Stimulated activated CD4-positive, alpha-beta T cell treated with anti-CD3 and anti-CD28 coated beads, Interleukin-2, amount 100 ng/mL, for 48 hours (primary cell): ENCODE results near the gene CLK2.
"Not testable (repeated sequence)": the region's sequence is repeated elsewhere in the genome, so short reads cannot be mapped to it uniquely, and the experiment has no call there.

Experiments used
- DNase-seq, 2 donors: peaks; one replicate each; pipeline ENCODE4 v3.0.0-alpha.2; 2020

The CLK2 gene

DNA sequence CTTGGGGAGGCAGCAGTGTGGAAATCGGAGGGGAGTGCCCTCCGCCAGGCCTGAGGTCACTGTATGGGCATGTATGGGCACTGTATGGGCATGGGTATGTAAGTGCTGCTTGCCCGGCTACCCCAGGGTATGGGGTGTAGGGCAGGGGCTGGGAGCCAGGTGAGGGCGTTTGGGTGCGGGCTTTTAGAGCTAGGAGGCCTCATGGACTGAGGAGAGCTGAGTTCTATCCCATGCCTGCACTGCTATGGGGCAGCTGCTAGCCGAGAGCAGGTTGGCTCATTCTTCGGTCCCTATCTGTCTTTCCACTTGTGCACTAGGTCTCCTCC, 22.6 kb upstream of the CLK2 start:
- no peak for DNase-seq

DNA sequence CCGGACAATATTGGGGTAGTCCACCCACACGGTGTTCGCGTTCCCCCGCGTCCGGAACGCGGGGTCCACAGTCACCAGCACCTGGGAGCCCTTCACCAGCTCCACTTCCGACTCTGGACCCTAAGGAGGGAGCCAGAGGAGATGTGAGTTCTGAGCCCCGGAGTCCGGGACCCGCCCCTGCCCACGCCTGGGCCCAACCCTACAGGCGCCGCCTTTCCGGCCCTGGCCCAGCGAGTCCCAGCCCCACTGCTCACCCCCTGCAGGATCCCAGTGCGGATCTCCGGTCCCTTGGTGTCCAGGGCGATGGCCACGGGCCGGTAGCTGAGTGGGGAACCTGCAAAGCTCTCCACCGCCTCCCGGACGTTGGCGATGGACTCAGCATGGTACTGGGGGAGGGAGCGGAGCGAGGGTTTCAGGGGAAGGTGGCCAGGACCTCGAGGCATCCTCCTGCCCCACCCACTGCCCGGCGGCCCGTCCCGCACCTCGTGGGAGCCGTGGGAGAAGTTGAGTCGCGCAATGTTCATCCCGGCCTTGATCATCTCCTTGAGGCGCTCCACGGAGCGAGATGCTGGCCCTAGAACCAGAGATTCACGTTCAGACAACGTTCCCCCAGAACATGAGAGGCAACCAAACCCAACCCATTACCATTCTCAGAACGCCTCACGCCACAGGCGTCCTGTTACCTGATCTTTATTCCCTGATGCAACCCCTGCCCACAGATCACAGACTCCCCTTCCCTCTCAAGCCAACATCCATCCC, 22.1 kb upstream of the CLK2 start:
- DNase-seq, result no peak

DNA sequence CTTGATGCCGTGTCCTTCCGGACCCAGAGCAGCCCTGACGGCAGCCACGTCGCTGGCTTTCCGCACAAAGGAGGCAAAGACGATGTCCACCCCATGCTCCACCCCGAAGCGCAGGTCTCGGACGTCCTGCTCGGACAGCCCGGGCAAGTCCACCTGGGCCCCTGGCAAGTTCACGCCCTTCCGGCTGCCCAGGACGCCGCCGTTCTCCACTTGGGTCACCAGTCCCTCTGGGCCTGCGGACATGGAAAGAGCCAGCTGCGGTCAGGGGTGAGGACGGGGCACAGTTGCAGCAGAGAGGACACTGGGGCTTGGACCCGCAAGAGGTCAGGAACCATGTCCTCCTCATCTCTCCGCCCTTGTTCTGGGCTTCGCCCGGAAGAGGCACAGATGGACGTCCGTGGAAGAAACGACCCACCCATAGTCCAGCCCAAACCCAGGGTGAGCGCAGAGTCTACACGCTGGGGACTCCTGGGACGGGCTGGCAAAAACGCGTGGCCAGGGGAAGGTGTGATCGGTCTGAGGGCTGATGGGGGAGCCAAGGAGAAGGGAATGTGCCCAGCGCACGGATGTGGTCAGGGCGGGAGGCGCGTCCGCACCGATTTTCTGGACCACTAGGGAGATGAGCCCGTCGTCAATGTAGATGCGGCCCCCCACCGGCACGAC, 21.3 kb upstream of the CLK2 start:
- no peak for DNase-seq

DNA sequence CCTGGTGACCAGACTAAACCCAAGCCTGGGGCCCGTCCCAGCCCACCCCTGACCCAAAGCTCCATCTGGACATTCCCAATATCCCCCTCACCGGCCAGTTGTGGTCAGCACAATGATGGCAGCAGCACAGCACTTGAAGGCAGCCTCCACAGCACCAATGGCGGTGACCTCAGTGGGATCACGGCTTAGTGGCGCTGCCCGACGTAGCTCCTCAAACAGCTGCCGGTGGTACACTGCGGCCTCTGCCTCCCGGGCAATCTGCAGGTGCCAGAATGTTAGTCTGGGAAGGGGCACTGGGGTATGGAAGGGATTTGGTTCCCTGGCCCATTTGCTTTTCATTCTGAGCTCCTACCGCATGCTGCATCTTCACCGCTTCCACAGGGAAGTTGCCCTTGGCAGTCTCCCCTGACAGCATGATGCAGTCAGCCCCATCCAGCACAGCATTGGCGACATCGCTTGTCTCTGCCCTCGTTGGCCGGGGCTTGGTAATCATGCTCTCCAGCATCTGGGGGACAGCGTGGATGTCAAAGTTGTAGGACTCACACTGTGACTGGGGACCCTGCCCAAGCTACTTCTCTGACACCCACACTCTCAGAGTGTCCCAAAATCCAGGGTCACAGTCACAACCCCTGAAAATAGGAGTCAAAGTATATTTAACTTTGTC, 19.9 kb upstream of the CLK2 start:
- DNase-seq, result no peak

DNA sequence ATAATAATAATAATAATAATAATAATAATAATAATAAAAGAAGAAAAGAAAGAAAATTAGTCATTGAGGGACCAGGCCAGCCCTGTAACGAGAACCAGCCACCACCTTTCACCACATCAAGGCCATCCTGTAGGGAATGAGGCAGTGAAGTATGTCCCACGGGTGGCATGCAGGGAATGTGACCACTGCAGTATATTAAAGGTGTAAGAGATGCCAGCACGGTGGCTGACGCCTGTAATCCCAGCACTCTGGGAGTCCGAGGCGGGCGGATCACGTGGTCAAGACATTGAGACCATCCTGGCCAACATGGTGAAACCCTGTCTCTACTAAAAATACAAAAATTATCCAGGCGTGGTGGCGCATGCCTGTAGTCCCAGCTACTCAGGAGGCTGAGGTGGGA, 17.7 kb upstream of the CLK2 start:
- not testable (repeated sequence) for DNase-seq

DNA sequence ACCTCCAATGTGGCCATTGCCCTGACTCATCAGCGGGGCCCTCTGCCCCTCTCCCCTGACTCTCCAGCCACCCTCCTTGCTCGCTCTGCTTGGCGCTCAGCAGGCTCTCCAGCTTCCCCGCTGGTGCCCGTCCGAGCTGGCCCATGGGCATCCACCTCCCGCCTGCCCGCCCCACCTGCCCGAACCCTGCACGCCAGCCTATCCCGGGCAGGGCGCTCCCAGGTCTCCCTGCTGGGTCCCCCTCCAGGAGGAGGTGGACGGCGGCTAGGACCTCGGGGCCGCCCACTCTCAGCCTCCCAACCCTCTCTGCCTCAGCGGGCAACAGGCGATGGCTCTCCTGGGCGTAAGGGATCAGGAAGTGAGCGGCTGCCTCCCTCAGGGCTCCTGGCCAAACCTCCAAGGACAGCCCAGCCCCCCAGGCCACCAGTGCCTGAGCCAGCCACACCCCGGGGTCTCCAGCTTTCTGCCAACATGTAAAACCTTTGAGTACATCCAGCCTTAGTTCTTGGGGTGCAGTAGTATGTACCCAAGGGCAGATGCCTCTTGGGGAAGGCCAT, 14.8 kb upstream of the CLK2 start:
- no peak for DNase-seq

DNA sequence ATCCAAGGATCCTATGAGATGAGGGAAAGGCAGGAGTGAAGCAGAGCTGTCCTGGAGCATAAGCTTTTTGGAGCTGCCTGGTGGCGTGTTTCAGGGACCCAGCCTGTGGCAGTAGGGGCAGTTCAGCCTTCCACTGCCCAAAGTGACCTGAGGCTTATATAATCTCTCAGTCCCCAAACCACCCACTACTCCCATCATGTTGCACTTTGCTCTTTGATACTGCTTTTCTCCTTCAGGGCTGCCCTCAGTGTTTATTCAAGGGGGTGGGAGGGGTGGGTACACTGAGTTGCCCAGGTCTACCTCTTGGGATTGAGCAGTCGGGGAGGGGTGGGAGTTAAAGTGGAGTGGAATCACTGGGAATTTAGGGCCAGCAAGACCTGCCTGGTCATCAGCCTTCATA, 13.2 kb upstream of the CLK2 start:
- DNase-seq, result no peak

DNA sequence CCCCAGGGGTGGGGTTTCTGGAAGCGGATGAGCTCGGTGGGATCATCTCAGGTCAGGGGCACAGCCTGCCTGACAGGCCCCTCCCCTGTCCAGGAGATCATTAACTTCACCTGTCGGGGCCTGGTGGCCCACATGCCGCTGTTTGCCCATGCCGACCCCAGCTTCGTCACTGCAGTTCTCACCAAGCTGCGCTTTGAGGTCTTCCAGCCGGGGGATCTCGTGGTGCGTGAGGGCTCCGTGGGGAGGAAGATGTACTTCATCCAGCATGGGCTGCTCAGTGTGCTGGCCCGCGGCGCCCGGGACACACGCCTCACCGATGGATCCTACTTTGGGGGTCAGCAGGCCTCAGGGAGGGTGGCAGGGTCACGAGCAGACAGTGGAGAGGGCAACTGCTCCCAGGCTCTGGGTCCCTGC, 12.3 kb upstream of the CLK2 start:
- no peak for DNase-seq

DNA sequence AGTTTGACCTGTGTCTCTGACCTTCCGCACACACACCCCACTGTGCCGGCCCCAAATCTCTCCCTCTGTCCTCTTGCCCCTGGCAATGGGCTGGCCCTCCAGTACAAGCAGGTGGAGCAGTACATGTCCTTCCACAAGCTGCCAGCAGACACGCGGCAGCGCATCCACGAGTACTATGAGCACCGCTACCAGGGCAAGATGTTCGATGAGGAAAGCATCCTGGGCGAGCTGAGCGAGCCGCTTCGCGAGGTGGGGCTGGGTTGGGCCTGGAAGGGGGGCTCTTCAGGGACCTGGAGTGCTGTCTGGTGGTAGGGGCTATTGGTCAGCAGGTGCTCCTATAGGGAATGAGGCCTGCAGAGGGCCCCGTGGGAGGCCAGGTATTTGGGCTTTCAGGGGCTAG, 11.8 kb upstream of the CLK2 start:
- no peak for DNase-seq

DNA sequence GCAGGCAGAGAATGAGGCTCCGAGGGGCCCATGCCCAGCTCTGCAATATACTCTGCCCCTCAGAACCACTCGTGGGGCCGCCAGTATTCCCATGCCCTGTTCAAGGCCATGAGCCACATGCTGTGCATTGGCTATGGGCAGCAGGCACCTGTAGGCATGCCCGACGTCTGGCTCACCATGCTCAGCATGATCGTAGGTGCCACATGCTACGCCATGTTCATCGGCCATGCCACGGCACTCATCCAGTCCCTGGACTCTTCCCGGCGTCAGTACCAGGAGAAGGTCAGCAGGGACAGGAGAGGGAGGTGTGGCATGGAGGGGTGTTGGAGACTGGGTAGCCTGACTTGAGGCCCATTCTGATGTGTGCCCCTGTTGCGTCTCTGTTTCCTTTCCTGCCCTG, 11.2 kb upstream of the CLK2 start:
- DNase-seq, result no peak

DNA sequence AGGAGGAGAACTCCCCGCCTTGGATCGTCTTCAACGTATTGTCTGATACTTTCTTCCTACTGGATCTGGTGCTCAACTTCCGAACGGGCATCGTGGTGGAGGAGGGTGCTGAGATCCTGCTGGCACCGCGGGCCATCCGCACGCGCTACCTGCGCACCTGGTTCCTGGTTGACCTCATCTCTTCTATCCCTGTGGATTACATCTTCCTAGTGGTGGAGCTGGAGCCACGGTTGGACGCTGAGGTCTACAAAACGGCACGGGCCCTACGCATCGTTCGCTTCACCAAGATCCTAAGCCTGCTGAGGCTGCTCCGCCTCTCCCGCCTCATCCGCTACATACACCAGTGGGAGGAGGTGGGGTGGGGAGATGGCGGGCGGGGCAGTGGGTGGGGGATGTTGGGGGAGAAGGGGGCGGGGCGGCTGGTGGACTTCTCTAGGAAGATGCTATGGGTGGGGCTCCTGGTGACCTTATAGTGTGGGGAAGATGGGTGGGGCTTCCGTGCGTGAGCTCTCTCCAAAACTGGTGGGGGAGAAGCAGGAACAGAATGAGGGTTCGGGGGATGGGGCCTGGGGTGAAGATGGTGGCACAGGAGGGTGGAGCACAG, 9.3 kb upstream of the CLK2 start:
- DNase-seq, result no peak

DNA sequence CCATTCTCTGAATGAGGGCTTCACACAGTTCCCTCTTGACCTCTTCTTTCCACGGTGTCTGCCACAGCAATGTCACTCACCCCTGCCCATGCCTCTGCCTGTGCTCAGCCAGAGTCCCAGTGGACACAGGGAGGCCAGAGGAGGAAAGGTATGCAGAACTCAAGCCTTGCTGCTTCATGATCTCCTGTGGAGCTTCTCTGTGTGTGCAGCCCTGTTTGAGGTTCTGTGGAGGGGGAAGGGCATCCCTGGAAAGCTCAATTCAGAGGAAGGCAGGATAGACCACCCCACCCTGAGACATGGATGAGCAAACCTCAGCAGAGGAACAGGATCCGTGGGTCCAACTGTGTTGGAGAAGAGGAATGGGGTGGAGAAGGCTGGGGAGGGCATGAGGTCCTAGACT, 6.0 kb upstream of the CLK2 start:
- DNase-seq, result no peak

DNA sequence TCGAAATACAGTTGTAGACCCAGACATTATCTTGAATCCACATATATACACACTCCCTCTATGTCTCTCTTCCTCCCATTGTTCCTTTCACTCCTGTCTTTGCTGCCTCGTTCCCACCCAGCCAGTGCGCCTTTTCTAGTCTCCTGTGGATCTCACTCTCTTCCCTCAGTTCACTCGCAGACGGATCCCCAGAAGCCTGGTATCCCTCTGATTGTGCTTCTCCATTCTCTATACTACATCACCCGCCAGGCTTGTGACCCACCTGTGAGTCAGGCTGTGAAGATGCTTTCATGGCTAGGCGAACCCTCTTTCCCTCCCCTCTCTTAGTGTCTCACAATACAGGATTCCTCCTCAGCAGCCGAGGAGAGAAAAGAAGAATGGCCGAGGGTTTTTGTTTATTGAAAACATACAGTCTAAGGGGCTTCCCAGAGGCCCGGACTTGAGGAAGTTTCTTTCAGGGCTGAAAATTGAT, 5.4 kb upstream of the CLK2 start:
- no peak for DNase-seq

DNA sequence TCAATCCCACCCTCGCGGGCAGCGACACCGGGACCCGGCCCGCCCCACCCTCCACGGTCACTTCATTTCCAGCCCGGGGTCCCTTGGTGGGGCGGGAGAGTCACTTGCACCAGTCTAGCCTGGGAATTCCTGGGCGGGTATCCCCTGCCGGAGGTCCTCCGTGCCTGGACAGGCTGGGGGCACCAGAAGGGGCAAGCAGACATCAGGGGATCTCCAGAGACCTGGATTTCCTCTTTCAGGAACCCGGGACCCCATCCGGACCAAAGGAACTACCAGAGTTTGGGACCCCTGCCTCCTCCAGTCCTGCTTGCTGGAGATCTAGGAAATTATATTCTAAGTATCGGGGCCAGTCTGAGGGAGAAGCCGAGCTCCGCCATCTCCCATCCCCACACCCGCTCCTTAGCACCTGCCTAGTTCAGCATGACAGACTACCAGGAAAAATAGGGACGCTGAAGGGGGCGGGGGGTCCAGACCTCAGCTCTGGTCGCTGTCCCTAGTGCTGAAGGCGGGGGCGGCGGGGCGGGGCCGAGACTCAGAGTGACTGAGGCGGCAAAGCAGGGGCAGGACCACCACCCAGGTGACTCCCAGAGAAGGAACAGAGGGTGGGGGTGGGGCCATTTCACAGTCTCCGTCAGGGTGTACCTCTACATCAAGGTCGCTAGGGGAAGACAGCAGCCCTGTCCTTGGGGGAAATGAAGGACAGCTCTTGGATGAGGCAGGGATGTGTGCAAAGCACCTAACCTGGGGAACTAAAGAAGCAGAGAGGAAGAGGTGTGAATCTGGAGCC, 4.8 kb upstream of the CLK2 start:
- DNase-seq, result peak; percentile 62 to 70

DNA sequence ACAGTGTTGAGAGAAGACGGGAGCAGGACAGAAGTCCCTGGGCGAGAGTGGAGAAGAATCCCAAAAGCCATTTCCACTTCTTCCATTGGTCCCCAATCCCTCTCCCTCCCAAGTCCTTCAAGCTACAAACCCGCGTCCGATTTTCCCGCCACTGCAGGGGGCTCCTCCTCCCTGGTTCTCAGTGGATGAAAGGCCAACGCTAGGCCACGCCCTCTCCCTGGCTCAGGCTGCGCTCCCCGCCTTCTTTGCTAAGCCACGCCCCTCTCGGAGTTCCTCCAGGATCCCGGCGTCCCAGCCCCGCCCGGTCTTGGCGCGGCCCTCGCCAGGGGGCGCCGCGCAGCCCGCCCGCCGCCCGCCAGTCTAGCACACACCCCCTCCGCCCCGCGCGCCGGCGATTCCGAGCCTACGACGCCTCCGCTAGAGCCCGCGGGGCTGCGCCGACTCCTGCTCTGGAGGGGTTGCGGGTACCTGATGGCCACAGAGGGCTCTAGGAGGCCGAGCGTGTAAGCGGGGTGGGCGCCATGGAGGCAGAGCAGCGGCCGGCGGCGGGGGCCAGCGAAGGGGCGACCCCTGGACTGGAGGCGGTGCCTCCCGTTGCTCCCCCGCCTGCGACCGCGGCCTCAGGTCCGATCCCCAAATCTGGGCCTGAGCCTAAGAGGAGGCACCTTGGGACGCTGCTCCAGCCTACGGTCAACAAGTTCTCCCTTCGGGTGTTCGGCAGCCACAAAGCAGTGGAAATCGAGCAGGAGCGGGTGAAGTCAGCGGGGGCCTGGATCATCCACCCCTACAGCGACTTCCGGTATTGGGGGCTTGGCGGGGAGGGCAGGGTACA, 4.0 kb upstream of the CLK2 start, which contains the start of gene HCN3:
Gene HCN3, plus strand, starts transcription at position 394 of the 832 bp plus-strand sequence. Its CDS starts 128 bp downstream, at position 522.
- DNase-seq, result peak; percentile 96 to 97

DNA sequence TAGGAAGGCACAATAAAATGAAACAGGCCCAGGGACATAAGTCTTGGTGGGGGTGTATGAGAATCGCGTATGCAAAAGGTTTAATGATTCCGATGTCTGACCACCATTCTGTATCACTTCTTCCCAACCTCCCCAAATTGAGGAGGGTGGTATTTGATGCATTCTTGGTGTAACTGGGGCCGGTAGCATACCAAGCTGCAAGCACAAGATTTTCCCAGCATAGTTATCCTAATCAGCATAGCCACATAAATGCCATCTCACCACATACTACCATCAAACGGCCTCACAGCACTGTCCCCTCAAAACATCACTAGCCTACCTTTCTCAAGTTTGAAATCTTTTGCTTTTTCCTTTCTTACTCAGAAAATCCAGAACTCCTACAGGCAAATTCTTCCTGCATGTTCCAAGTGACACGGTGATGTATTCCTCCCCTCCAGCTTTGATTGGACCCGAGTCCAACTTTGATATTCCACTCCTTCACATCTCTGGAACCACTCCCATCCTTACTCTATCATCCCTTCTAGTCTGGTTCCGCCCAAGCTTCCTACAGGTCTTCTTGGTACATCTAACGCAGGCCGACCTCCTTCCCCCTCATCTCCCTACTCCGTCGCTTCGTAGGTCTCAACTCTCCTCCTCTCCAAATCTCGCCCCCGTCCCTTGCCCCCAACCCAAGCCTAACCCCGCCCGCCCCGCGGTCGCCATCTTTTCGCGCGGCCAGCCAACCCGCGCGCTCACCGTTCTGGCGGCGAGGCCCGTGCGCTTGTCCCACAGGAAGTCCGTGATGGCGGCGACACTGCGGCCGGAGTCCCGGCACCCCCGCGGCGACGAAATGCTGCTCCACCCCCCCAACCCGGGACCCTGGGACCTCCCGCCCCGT, 600 bp downstream of the CLK2 start:
- DNase-seq, result no peak

DNA sequence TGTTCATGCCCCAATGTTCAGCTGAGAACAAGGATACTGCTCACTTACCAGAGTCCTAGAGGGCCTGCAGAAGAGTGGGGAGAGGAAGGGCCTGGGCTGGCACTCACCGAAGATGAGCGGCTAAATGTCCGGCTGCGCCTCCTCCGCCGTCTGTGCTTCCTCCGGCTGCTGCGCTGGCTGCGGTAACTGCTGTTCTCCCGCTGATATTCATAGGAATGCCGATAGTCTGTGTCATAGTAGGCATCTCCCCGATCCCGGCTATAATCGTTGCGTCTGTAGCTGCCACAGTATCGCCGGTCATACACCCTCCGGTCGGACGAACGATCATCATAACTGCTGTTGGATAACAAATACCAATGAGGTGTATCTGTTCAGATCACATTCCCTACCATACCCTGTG, 3.9 kb downstream of the CLK2 start:
- no peak for DNase-seq

DNA sequence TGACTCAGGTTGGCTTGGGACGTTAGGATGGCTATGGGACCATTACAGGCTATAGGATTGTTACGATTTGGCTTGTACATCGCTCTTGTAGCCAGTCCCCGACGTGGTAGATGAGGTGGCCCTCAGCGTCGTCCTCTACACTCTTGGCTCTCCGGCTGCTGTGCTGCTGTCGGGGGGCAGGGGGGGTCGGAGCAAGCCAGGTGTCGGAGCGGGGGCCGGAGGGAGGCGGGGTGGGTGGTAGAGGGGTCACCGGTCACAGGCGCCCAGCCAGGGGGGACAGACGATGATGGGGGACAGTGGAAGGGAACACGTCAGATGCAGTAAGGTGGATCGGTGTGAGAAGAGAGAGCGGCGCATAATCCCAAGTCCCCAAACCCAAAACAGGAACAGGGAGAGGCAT, 4.7 kb downstream of the CLK2 start:
- DNase-seq, result no peak

DNA sequence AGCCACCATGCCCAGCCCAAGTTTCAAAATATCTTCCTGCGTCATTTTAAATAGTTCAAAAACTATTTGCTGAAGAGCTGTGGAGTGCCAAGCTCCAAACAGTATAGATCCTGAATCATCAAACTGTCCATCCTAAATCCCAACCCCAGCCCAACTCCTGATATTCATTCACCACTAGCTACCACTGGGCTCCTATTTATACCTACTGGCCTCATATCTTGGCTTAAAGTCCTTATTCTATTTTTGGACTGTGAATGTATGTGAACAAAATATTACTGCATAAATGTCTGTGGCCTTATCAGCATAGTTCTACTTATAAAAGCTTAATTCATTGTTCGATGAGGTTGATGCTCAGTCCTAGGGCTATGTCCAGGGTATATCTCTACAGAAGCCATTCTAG, 5.9 kb downstream of the CLK2 start:
- DNase-seq, result no peak

DNA sequence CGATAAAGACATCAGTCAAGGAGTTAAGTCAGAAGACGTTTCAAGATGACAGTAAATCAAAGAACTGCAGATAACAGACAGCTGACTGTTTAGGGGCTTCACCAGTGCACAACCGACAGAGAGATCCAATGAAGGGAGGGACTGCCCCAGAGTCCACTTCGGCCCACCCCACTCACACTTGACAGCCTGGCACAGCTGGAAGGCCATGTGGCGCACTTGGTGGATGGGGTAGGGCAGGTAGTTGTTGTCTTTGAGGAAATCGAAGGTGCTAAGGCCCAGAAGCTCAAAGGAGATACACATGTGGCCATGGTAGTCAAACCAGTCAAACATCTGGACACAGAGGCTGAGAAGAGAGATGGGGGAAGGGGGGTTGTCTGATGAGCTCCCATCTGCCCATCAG, 6.8 kb downstream of the CLK2 start:
- no peak for DNase-seq

DNA sequence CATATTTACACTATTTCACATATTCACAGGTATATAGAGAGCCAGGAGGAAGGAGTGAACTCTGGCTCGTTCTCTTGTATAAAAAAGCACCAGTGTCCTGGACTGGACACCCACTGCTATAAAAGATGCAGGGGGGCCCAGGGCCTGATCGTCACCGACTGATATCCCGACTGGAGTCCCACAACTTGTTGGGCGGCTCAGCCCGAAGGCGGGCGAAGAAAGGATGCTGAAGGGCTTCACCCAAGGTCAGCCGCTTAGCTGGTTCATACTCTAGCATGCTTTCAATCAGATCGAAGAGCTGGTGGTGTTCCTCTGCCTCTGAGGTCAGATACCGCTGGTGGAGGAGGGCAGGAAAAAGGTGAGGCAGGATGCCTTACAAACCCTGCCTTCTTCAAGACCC, 10.2 kb downstream of the CLK2 start:
- no peak for DNase-seq
